Endothelial cell of umbilical vein (primary cell): ENCODE data around the gene UNCX.

Experiments
- CTCF ChIP-seq, 2 donors: IDR thresholded peaks; 1 replicate in 1 of 2; 2 replicates in 1 of 2; pipeline ENCODE4 v1.5.1; 2011; ENCODE audit warnings: low read length in 2 of 2, mild to moderate bottlenecking in 2 of 2, moderate library complexity in 2 of 2, control low read depth in 1 of 2, inconsistent platforms in 1 of 2, low read depth in 1 of 2; ENCODE audit not compliant: insufficient read depth in 1 of 2; ENCODE audit errors: extremely low read depth in 1 of 2
- GATA2 ChIP-seq: IDR thresholded peaks from 2 replicates; pipeline ENCODE4 v1.7.0; 2011; ENCODE audit warnings: low read depth, mild to moderate bottlenecking, moderate library complexity, mixed read lengths, low read length; ENCODE audit not compliant: insufficient read length, insufficient read depth
- JUN ChIP-seq: IDR thresholded peaks from 2 replicates; pipeline ENCODE4 v1.6.1; 2011; ENCODE audit warnings: borderline replicate concordance, low read depth; ENCODE audit not compliant: insufficient read length, insufficient read depth
- MAX ChIP-seq: IDR thresholded peaks from 2 replicates; pipeline ENCODE4 v1.6.1; 2011; ENCODE audit not compliant: insufficient read depth, insufficient read length
- POLR2A ChIP-seq: IDR thresholded peaks from 2 replicates; pipeline ENCODE4 v1.6.1; 2012; ENCODE audit warnings: low read depth, mild to moderate bottlenecking, control low read depth, low read length
- POLR2AphosphoS5 ChIP-seq: IDR thresholded peaks from 2 replicates; pipeline ENCODE4 v1.6.1; 2012; ENCODE audit warnings: low read depth, mild to moderate bottlenecking, control low read depth, low read length, moderate library complexity; ENCODE audit not compliant: insufficient read depth

GRCh38 chr7:1255817-1256340, 23.2 kb downstream of the UNCX start:
- no peak for TF ChIP-seq MAX
- no peak for TF ChIP-seq CTCF (IDR thresholded peaks at IDR 0.05; ENCODE audit: extremely low read depth in 1 of 2, insufficient read depth in 1 of 2, low read depth in 1 of 2, low read length in 2 of 2)
- no peak for TF ChIP-seq POLR2A
- TF ChIP-seq GATA2 = no peak
- no peak for TF ChIP-seq JUN
- no peak for TF ChIP-seq POLR2AphosphoS5
